ENCODE data around the gene OPRL1.

The OPRL1 gene

GRCh38 chr20:64051561-64052325 lies 28.1 kb upstream of the OPRL1 start:
- Histone ChIP-seq H2AFZ (ENCODE audit: low read length) (no peak overlapping the region), H3K9ac (ENCODE audit: low read length) (no peak overlapping the region), H3K27ac (ENCODE audit: low read depth, low read length, poor library complexity, severe bottlenecking) (no peak overlapping the region), H3K4me3 (ENCODE audit: low read depth, low read length, poor library complexity, severe bottlenecking) (no peak overlapping the region), H3K9me3 (ENCODE audit: low read length) (no peaks in the 10 kb centered on the region), H3K79me2 (ENCODE audit: insufficient read depth, low read length) (no peaks in the 10 kb centered on the region), H3K4me1 (ENCODE audit: insufficient read depth, low read length, severe bottlenecking) (peaks cover under 1% of the 10 kb centered on the region), H3K4me2 (ENCODE audit: low read length) (no peak overlapping the region), H3K27me3 (ENCODE audit: insufficient read depth, low read length) (peaks cover 20% of the 10 kb centered on the region), H3F3A (ENCODE audit: insufficient read depth, low read length) (no peaks in the 10 kb centered on the region), H3K36me3 (ENCODE audit: insufficient read depth, low read length) (no peaks in the 10 kb centered on the region), H4K20me1 (ENCODE audit: insufficient read depth, low read length) (no peaks in the 10 kb centered on the region), H3K9me2 (ENCODE audit: low read depth, low read length) (no peaks in the 10 kb centered on the region)
- TF ChIP-seq EZH2 (IDR thresholded peaks at IDR 0.05; ENCODE audit: borderline replicate concordance, low read length) (no peak), CTCF (IDR thresholded peaks at IDR 0.05; ENCODE audit: low read length) (no peak)

- no peaks in the 10 kb centered on the region for H3K36me3 ChIP-seq (ENCODE audit: insufficient read depth, low read length)
- H3K27me3 ChIP-seq (ENCODE audit: insufficient read depth, low read length), result peaks cover 21% of the 10 kb centered on the region
- TF ChIP-seq EZH2 (IDR thresholded peaks at IDR 0.05; ENCODE audit: borderline replicate concordance, low read length) (no peak), CTCF (IDR thresholded peaks at IDR 0.05; ENCODE audit: low read length) (no peak)
- no peaks in the 10 kb centered on the region for H3K9me2 ChIP-seq (ENCODE audit: low read depth, low read length)
- H3K9me3 ChIP-seq (ENCODE audit: low read length), result no peaks in the 10 kb centered on the region
- H3K4me1 ChIP-seq (ENCODE audit: insufficient read depth, low read length, severe bottlenecking), result peaks cover 7% of the 10 kb centered on the region
- no peak overlapping the region for H3K4me3 ChIP-seq (ENCODE audit: low read depth, low read length, poor library complexity, severe bottlenecking)
- H2AFZ ChIP-seq (ENCODE audit: low read length), result no peak overlapping the region
- H3K4me2 ChIP-seq (ENCODE audit: low read length), result no peak overlapping the region
- H3K27ac ChIP-seq (ENCODE audit: low read depth, low read length, poor library complexity, severe bottlenecking), result no peak overlapping the region
- no peaks in the 10 kb centered on the region for H4K20me1 ChIP-seq (ENCODE audit: insufficient read depth, low read length)
- H3F3A ChIP-seq (ENCODE audit: insufficient read depth, low read length), result no peaks in the 10 kb centered on the region
- no peak overlapping the region for H3K9ac ChIP-seq (ENCODE audit: low read length)
- no peaks in the 10 kb centered on the region for H3K79me2 ChIP-seq (ENCODE audit: insufficient read depth, low read length)
These were observed 27.6 kb upstream of the OPRL1 start for GRCh38 chr20:64052326-64052722.

GRCh38 chr20:64052987-64053840 lies 26.7 kb upstream of the OPRL1 start:
- Histone ChIP-seq H3K4me2 (ENCODE audit: low read length) (no peak overlapping the region), H3K36me3 (ENCODE audit: insufficient read depth, low read length) (no peaks in the 10 kb centered on the region), H4K20me1 (ENCODE audit: insufficient read depth, low read length) (no peaks in the 10 kb centered on the region), H3K27me3 (ENCODE audit: insufficient read depth, low read length) (peaks cover 21% of the 10 kb centered on the region), H3K9ac (ENCODE audit: low read length) (no peak overlapping the region), H3K9me3 (ENCODE audit: low read length) (no peaks in the 10 kb centered on the region), H3K79me2 (ENCODE audit: insufficient read depth, low read length) (no peaks in the 10 kb centered on the region), H3F3A (ENCODE audit: insufficient read depth, low read length) (no peaks in the 10 kb centered on the region), H3K27ac (ENCODE audit: low read depth, low read length, poor library complexity, severe bottlenecking) (no peak overlapping the region), H3K4me1 (ENCODE audit: insufficient read depth, low read length, severe bottlenecking) (peaks cover 11% of the 10 kb centered on the region), H2AFZ (ENCODE audit: low read length) (no peak overlapping the region), H3K4me3 (ENCODE audit: low read depth, low read length, poor library complexity, severe bottlenecking) (no peak overlapping the region), H3K9me2 (ENCODE audit: low read depth, low read length) (no peaks in the 10 kb centered on the region)
- TF ChIP-seq CTCF (IDR thresholded peaks at IDR 0.05; ENCODE audit: low read length) (no peak), EZH2 (IDR thresholded peaks at IDR 0.05; ENCODE audit: borderline replicate concordance, low read length) (no peak)
